ENCODE data around the gene CDC42BPB. TPM values are rescaled to one million over a fixed set of nuclear protein-coding genes. Genes with fewer than 3 reads are reported as not detected.
"Not testable (repeated sequence)": the region's sequence is repeated elsewhere in the genome, so short reads cannot be mapped to it uniquely, and the experiment has no call there.

CDC42BPB gene
- total and polyA plus RNA-seq, 2 donors (not counting 1 experiment from before 2014, with no cell fraction given): 44.8 to 98.3 TPM

GRCh38 chr14:102898298-102898697, 159.1 kb downstream of the CDC42BPB start:
- no peaks in the 10 kb centered on the region for H3K27me3 ChIP-seq (ENCODE audit: control insufficient read depth, insufficient read depth, low read length)
- no peak overlapping the region for H3K4me2 ChIP-seq (ENCODE audit: extremely low read depth, insufficient read depth, low read length)
- no peak overlapping the region for H3K4me3 ChIP-seq (replicated peaks in 1 of 4; ENCODE audit: control extremely low read depth in 1 of 4, insufficient read depth in 1 of 4, low read depth in 3 of 4, low read length in 4 of 4)
- no peak overlapping the region for H3K27ac ChIP-seq (ENCODE audit: insufficient read depth, low read length)
- H4K20me1 ChIP-seq (ENCODE audit: control insufficient read depth, extremely low read depth, insufficient read depth, low read length): no peaks in the 10 kb centered on the region
- no peak overlapping the region for H2AFZ ChIP-seq (ENCODE audit: low read length)
- peaks cover under 1% of the 10 kb centered on the region for H3K4me1 ChIP-seq (ENCODE audit: control insufficient read depth, extremely low read depth, insufficient read depth, low read length)
- DNase-seq (ENCODE audit: low read depth in 2 of 2): no peak
- no peaks in the 10 kb centered on the region for H3K79me2 ChIP-seq (ENCODE audit: control insufficient read depth, insufficient read depth, low read length)
- H3K36me3 ChIP-seq (ENCODE audit: control insufficient read depth, insufficient read depth, low read length): no peaks in the 10 kb centered on the region
- no peak for TF ChIP-seq CTCF (conservative IDR thresholded peaks at IDR 0.05 in 1 of 2, IDR thresholded peaks at IDR 0.05 in 1 of 2; ENCODE audit: low read depth in 1 of 2, low read length in 2 of 2)
- TF ChIP-seq EZH2 (IDR thresholded peaks at IDR 0.05; ENCODE audit: low read length, missing control alignments): no peak
- no peaks in the 10 kb centered on the region for H3K9me3 ChIP-seq (ENCODE audit: control insufficient read depth, insufficient read depth, low read depth, low read length)
- H3K9ac ChIP-seq (ENCODE audit: insufficient read depth, low read length): no peak overlapping the region

- Histone ChIP-seq H4K20me1 (ENCODE audit: control insufficient read depth, extremely low read depth, insufficient read depth, low read length) (no peaks in the 10 kb centered on the region), H3K4me2 (ENCODE audit: extremely low read depth, insufficient read depth, low read length) (no peak overlapping the region), H3K27me3 (ENCODE audit: control insufficient read depth, insufficient read depth, low read length) (no peaks in the 10 kb centered on the region), H3K79me2 (ENCODE audit: control insufficient read depth, insufficient read depth, low read length) (no peaks in the 10 kb centered on the region), H3K27ac (ENCODE audit: insufficient read depth, low read length) (no peak overlapping the region), H3K9ac (ENCODE audit: insufficient read depth, low read length) (no peak overlapping the region), H3K36me3 (ENCODE audit: control insufficient read depth, insufficient read depth, low read length) (no peaks in the 10 kb centered on the region), H2AFZ (ENCODE audit: low read length) (no peak overlapping the region), H3K9me3 (ENCODE audit: control insufficient read depth, insufficient read depth, low read depth, low read length) (no peaks in the 10 kb centered on the region), H3K4me1 (ENCODE audit: control insufficient read depth, extremely low read depth, insufficient read depth, low read length) (peaks cover 2% of the 10 kb centered on the region), H3K4me3 (replicated peaks in 1 of 4; ENCODE audit: control extremely low read depth in 1 of 4, insufficient read depth in 1 of 4, low read depth in 3 of 4, low read length in 4 of 4) (no peak overlapping the region)
- DNase-seq (ENCODE audit: low read depth in 2 of 2): no peak
- no peak for TF ChIP-seq EZH2 (IDR thresholded peaks at IDR 0.05; ENCODE audit: low read length, missing control alignments)
- TF ChIP-seq CTCF (conservative IDR thresholded peaks at IDR 0.05 in 1 of 2, IDR thresholded peaks at IDR 0.05 in 1 of 2; ENCODE audit: low read depth in 1 of 2, low read length in 2 of 2): no peak
Measured at GRCh38 chr14:102897299-102898027, 159.9 kb downstream of the CDC42BPB start.

DNA sequence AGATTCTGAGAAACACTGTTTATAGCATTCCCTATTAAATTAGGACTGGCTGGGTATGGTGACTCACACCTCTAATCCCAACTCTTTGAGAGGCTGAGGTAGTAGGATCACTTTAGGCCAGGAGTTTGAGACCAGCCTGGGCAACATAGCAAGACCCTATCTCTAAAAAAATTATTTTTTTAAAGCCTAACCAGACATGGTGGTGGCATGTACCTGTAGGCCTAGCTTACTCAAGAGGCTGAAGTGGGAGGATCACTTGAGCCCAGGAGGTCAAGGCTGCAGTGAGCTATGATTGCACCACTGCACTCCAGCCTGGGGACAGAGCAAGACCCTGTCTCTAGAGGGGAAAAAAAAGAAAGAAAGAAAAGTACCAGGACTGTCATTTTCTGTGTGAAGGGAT, 160.6 kb downstream of the CDC42BPB start:
- H3K9me3 ChIP-seq (ENCODE audit: control insufficient read depth, insufficient read depth, low read depth, low read length); H3K36me3 ChIP-seq (ENCODE audit: control insufficient read depth, insufficient read depth, low read length); H3K27me3 ChIP-seq (ENCODE audit: control insufficient read depth, insufficient read depth, low read length); H3K9ac ChIP-seq (ENCODE audit: insufficient read depth, low read length); H3K4me3 ChIP-seq (replicated peaks in 1 of 4; ENCODE audit: control extremely low read depth in 1 of 4, insufficient read depth in 1 of 4, low read depth in 3 of 4, low read length in 4 of 4); H3K27ac ChIP-seq (ENCODE audit: insufficient read depth, low read length); H4K20me1 ChIP-seq (ENCODE audit: control insufficient read depth, extremely low read depth, insufficient read depth, low read length); H3K4me2 ChIP-seq (ENCODE audit: extremely low read depth, insufficient read depth, low read length); H2AFZ ChIP-seq (ENCODE audit: low read length); H3K4me1 ChIP-seq (ENCODE audit: control insufficient read depth, extremely low read depth, insufficient read depth, low read length); DNase-seq (ENCODE audit: low read depth in 2 of 2); H3K79me2 ChIP-seq (ENCODE audit: control insufficient read depth, insufficient read depth, low read length): not testable (repeated sequence)

Data from fibroblast of lung (primary cell).